HG03108 (cell line): ENCODE measurements around the gene SERTM2.
A peak's percentile ranks its signal among the peaks of the same experiment; 100 is the strongest.
"Not testable (repeated sequence)": the region's sequence is repeated elsewhere in the genome, so short reads cannot be mapped to it uniquely, and the experiment has no call there.

Experiments
- ATAC-seq: cut with Tn5 transposase; IDR thresholded peaks from one replicate; pipeline ENCODE4 v1.9.1; 2021; ENCODE audit warnings: moderate library complexity; ENCODE audit not compliant: unreplicated experiment

The SERTM2 gene

DNA sequence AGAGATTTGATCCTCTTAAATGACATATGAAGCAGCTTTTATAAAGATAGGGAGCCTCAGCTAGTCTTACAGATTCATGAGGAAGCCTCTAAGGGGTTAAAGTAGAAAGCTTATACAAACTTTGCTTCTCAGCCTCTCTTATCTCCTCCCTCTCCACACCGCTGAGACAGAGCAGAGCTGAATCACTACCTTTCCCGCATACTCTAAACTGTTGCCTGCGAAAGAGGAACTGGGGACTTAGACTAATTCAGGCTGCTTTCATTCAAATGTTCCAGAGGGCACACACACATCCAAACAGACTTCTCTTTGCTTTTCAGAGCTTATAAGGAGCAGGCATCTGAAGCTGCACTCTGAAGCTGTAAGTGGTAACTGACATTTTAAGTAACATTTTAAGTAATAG is at the start of gene SERTM2:
Gene SERTM2 (plus strand): TSS at position 169 of the 400 bp plus-strand sequence. CDS start 7,213 bp downstream, outside the sequence.
- ATAC-seq = peak; percentile 61

DNA sequence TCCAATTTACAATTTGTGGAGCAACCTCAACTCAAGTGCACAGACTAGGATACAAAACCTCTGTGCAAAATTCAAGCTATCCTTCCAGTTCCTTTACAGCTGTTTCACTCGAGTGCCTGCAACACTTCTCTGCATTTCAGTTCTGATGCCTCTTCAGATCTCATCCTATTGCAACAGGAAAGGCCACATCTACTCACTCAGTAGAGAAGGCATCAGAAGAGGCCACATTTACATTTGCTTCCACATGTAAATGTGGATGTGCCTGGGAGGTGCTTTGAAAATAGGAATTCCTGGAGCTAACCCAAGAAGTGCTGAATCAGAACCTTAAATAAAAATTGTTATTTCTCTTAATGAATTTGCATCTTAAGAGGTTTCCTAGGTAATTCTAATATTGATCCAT is 45.8 kb upstream of the SERTM2 start:
- no peak for ATAC-seq

DNA sequence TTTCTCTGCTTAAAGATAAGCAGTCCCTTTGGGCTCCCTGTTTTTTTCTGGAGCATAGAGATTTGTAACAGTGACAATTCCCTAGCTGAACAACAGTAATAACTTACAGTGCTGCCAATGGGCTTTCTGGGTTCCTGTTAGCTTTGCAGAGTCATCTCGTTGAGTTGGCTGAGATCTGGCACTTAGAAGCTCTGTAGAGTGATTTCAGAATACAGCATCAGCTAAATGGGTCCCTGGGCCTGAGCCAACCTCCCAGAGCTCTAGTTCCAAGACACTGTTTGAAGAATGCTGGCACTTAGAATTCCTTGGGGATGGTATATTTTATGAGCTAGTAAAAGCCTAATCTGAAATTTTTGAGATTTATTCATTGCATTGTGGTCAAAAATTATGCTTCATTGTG is 43.5 kb upstream of the SERTM2 start:
- ATAC-seq = no peak

DNA sequence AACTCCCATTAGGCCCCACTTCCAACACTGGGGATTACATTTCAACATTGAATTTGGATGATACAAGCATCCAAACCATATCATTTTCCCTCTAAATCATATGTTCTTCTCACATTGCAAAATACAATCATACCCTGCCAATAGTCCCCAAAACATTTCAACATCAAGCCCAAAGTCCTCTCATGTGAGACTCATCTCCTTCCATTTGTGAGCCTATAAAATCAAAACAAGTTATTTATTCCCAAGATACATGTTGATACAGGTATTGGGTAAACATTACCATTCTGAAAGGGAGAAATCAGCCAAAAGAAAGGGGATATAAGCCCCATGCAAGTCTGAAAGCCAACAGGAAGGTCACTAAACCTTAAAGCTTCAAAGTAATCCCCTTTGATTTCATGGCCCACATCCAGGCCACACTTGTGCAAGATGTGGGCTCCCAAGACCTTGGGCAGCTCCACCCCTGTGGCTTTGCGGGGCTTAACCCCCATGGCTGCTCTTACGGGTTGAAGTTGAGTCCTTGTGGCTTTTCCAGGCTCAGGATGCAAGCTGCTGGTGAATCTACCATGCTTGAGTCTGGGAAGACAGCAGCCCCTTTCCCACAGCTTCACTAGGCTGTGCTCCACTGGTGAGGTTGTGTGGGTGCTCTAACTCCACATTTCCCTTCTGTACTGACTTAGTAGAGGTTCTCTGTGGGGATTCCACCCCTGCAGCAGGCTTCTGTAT is 40.6 kb upstream of the SERTM2 start:
- no peak for ATAC-seq

DNA sequence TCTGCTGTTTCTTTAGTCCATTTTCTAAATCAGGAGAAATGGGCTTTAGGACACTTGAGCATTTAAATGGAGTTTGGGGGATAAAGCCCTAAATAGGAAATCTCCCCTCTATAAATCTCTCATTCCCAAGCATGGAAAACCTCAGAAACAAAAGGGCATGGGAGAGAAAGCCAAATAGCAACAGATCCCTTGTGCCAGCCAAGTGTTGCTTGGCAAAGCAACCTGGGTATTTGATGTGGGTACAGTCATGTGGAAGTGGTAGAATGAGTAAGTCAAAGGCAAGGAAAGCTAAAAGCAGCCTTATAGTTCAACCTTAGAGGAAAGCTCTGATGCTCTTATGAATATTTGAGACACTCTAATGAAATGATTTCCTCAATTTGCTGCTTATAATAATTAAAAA is 29.5 kb upstream of the SERTM2 start:
- no peak for ATAC-seq

DNA sequence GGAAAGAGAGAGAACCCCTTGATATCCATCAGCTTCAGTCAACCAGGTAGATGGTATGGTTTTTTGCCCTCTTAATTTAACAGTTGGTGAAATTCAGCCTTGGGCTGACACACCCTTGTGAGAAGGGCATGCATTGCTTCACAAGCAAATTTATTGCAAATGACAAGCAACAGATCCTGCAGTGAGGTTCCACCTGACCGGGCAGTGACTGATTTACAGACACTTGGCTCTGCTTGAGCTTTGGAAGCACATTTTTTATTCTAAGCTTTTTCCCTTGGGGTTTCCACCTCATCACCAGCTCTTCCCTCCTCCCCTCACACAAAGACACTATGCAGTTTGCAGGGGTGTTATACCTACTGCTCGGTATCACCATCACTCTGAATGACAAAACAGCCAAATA is 28.3 kb upstream of the SERTM2 start:
- no peak for ATAC-seq

DNA sequence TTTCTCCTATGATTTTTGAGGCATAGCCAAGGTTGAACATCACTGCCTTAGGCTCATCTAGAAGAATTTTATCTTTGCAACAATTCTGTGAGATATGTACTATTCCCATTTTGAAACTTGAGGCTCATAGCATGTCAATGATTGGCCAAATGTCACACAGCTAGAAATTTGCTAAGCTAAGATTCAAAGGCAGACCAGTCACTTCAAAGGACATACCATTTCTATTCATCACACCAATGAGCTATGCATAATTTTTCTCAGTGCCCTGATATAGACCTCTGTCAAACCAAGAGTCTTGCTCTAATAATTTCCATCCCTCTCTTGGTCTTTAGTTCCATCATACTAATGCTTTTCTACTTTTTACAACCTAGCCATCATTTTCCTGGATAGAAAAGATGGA is 27.6 kb upstream of the SERTM2 start:
- ATAC-seq = no peak

DNA sequence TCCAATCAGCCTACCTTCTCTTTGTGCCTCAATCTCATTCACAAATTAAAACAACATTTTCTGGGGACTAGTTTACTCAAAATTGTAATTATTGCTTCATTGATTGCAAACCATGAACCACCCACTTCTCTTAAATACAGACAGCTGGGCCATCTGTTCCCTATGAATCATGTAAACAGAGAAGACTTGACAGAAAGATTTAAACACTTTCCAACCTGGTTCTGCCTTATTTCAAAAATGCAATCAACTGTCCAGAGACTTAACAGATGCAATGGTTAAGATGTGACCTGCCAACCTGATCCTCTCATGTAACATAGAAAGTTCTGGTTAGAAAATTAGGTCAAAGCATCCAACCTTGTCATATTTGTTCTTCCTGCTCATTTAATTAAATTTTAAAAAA is 20.8 kb upstream of the SERTM2 start:
- ATAC-seq = no peak

DNA sequence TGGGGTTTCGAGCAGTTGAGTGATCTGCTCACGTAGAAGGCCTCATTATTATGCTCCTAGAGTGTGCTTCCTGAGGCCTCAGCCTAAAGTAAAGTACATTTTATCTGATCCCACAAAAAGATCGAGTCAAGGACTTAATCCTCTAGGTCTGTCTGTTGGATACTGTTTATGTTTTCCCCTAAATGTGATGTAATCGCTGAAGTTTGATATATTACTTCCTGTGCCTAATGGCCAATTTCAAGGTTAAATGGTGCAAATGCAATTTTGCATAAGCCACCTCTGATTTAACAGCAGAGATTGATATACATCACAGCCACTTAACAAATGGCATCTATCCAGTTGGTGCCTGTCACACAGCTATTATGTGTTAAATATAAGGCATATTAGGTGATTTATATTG is 19.4 kb upstream of the SERTM2 start:
- no peak for ATAC-seq

DNA sequence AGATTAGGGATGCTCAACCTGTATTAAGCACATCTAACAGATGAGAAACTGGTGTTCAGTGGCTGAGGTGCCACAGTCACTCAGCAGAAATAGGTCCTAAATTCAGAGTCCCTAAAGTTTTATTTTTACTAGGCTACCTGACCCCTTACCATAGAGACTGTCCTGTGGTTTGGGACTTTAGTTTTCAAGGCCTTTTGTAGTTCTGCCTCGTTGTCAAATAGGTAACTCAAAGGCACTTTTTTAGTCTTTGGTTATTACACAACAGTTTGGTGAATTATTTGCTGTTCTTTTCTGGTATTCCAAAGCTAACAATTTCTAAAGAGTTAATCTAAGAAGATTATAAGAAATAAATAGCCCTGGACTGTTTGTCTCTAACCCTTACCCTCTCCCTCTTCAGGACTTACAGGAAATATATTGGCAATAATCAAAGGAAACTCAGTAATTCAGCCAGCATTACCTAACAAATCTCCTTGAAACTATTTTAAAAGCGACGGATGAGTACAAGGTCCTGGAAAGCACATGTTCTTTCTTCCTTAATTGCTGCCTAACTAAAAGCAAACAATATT is 12.8 kb upstream of the SERTM2 start:
- no peak for ATAC-seq

DNA sequence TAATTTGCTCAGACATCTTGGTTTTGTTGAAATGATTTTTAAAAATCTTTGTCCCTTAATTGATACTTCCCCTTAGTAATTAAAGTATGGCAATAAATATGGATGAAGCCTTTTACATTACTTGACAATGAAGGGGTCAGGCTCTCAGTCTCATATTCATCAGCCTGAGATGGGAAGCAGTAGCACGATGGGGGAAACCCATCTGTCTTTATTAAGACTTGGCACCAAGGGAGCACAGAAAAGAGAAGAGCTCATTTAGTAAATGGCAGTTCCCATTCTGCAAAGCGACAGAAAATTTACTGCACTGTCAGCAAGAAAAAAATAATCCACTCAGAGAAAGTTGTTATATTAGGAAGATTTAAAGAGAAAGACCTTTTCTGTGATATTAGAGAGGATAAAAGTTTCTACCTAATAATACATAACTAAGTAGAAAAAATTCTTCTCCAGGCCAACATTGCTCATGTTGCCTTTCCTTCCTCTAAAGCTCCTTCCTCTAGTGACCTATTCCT is 7.9 kb upstream of the SERTM2 start:
- no peak for ATAC-seq

DNA sequence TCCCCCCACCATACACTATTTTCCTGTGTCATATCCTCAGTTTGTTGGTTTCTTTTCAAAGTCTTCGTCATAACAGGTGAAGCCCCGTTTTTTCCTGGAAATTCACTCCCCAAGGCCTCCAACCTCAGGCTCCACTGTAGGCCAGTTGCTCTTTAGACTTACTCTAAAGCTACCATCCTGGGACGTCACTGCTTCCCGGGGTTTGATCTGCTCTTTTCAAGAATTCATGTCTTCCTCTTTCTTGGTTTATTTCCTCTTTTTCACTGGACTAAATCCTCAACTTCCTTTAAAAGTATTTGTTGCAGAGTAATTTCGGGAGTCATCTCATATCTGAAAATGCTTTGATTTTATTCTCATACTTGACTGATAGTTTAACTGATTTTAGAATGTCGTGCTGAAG is 6.5 kb upstream of the SERTM2 start:
- no peak for ATAC-seq

DNA sequence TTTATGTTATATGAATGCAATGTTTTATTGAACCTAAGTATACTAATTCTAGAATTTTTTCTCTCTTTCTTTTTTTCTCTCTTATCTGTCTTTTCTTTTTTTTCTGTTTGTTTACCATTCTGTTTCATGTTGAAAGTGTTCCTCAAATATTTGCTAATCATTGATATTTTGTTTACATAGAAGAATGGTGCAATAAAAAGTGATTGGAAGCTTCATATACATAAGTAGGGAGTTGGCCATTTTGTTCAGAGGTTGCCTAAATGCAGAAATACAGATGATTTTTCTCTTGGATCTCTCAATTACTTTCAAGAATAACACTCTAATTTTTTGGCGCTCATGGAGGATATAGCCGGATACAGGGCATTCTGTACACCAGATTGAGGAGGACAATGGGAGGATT is 5.7 kb upstream of the SERTM2 start:
- ATAC-seq = no peak

DNA sequence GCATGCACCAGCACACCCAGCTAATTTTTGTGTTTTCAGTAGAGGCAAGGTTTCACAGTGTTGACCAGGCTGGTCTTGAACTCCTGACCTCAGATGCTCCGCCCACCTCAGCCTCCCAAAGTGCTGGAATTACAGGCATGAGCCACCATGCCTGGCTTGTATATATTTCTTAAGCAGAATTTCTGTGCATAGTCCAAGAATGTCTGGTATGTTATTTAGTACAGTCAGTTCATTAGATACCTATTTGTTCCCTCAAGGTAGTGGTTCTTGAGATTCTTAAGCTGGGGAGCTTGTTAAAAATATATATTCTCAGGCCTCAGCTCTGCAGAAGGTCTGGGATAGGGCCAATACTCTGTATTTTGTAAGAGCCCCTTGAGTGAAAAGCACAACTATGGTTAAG is 4.6 kb upstream of the SERTM2 start:
- ATAC-seq = no peak

DNA sequence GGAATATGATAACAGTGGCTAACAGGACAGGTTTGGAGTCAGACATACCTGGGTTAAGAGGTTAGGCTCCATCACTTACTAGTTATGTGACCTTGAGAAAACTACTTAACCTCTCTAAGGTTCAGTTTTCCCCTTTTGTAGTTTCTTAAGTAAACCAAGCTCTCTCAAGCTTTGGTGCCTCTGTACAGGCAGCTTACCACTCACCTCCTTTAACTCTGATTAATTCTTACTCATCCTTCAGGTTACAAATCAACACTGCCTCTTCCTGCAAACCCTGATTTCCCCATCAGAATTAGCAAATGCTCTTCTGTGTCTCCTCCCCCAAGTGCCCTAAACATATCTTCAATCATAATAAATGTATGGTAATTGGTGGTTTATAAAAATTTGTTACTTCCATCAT is 3.5 kb upstream of the SERTM2 start:
- ATAC-seq = no peak

DNA sequence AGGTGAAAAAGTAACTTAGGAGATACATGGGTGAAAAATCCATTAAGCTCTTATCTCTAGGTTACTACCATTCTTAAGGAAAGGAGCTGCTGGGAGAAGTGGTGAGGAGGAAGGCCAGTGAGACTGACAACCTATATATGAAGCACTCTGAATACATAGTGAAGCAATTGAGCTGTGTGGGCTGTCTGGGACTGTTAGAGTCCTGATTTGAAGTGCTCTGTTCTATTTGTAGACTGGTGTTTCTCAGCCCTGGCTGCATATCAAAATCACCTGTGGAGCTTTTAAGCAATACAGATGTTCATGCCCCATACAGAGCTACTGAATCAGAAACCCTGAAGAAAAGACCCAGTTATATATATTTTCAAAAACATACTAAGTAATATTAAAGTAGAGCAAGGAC is 3.9 kb downstream of the SERTM2 start:
- no peak for ATAC-seq

DNA sequence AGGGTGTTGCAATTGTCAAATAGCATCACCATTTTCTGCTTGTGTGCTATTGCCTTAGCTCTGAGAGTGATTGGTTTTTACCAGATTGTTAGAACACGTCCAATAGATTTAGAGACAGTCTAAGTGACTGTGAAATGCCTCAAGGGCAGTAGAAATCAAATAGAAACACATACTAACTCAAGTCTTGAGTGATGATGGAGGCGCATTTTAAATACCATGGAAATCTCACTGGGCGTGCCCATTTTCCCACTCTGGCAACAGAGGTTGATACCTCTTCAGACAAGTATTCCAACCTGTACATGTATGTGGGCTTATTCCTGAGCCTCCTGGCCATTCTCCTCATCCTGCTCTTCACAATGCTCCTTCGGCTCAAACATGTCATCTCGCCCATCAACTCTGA is 7.2 kb downstream of the SERTM2 start:
- no peak for ATAC-seq

DNA sequence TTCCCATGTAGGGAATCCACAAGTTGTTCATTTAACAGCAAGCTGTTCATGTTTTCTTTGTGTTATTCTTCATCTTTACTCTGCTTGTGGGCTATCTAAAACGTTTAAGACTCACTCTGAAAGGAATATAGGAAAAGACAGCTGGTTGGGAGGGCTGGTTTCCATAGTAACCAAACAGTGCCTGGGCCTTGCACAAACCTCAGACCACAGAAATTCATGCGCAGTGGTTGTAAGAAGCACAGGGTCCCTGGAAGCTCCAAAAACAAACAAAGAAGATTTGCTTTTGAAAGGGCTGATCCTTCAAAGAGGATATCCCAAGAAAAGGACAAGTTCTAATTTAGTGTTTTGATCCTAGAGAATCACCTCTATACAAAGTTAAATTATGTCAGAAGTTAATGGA is 7.8 kb downstream of the SERTM2 start:
- ATAC-seq = no peak

DNA sequence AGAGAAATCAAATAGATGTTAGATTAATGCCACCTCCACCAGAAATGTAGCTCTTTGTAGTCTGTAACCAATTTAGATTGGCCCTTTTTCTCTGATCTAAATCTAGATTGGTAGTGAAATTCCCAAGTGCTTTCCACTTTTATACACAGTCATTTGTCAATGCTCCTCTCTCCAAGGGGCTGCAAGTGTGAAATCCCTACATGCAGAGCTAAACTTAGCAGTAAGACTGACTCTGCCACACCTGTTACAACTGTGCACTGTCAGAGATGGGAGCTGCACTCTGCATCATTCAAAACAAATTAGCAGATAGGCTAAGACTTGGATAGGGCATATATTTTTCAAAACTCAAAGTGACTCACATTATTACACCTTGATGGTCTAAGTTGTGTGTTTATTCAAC is 9.1 kb downstream of the SERTM2 start:
- no peak for ATAC-seq

DNA sequence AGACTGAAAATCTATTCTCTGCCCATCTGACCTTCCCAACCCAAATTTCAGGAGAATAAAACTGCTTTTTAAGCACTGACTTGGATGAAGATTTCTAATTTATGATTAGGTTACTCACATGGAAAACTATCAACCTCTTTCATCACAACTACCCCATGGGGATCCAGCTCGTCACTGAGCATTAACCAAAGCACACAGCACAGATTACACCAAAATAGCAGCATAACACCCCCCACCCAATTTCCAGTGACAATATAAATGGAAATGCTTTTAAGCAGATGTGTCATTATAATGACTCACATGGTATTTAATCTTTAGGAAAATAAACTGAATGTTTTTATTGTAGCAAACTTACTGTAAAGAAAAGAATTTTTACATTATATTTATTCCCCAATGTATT is 9.7 kb downstream of the SERTM2 start:
- no peak for ATAC-seq

DNA sequence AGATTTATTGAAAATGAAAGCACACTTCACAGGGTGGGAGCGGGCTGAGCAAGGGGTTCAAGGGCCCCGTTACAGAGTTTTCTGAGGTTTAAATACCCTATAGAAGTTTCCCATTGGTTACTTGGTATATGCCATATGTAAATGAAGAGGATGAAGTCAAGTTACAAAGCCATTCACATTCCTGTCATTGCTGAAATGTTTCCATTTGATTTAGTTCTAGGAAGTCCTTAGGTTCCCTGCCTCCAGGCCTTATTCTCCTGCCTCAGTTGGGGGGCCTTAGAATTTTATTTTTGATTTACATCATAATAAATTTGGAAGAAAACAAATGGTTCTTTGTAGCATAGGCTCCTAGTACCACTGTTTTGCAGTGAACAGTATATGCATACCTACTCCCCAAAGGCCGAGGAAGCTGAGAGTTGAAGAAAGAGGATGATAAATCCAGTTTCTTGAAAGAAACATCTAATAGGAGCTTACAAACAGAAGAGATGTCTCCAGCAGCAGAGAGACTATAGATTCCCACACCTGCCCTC is 31.8 kb downstream of the SERTM2 start:
- no peak for ATAC-seq

DNA sequence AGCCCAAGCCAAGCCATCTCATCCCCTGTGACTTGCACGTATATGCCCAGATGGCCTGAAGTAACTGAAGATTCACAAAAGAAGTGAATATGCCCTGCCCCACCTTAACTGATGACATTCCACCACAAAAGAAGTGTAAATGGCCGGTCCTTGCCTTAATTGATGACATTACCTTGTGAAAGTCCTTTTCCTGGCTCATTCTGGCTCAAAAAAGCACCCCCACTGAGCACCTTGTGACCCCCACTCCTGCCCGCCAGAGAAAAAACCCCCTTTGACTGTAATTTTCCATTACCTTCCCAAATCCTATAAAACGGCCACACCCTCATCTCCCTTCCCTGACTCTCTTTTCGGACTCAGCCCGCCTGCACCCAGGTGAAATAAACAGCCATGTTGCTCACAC is 37.8 kb downstream of the SERTM2 start:
- not testable (repeated sequence) for ATAC-seq
